NB4 (cell line): Measurements from ENCODE around the gene PSMA8.

Experiments
- DNase-seq: peaks from one replicate; pipeline ENCODE4 v3.0.0; 2010; ENCODE audit warnings: low read depth
- H3K4me3 ChIP-seq: one replicate; pipeline ENCODE4 v1.5.1; 2011; ENCODE audit warnings: mild to moderate bottlenecking, low read depth, low read length, moderate library complexity
- MYC ChIP-seq: IDR thresholded peaks from 2 replicates; pipeline ENCODE4 v1.6.1; 2011; ENCODE audit warnings: low read depth, low read length
- POLR2A ChIP-seq: IDR thresholded peaks from 2 replicates; pipeline ENCODE4 v1.6.1; 2011; ENCODE audit warnings: mild to moderate bottlenecking; ENCODE audit not compliant: insufficient read length; ENCODE audit errors: extremely low read depth
- TF ChIP-seq, protein P1 (sequence below): IDR thresholded peaks from 2 replicates; pipeline ENCODE4 v1.6.1; 2011; ENCODE audit warnings: low read depth, low read length
- TF ChIP-seq, protein P2 (sequence below): IDR thresholded peaks from one replicate; pipeline ENCODE4 v1.5.1; 2012; ENCODE audit warnings: low read depth, low read length

PSMA8 gene

GRCh38 chr18:26207937-26208336 lies 74.3 kb downstream of the PSMA8 start:
- DNase-seq, result no peak
- H3K4me3 ChIP-seq, result no peak overlapping the region
- TF ChIP-seq, protein P1, sequence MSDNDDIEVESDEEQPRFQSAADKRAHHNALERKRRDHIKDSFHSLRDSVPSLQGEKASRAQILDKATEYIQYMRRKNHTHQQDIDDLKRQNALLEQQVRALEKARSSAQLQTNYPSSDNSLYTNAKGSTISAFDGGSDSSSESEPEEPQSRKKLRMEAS, result no peak
- no peak for TF ChIP-seq POLR2A

- no peak for DNase-seq
- TF ChIP-seq, protein P2, sequence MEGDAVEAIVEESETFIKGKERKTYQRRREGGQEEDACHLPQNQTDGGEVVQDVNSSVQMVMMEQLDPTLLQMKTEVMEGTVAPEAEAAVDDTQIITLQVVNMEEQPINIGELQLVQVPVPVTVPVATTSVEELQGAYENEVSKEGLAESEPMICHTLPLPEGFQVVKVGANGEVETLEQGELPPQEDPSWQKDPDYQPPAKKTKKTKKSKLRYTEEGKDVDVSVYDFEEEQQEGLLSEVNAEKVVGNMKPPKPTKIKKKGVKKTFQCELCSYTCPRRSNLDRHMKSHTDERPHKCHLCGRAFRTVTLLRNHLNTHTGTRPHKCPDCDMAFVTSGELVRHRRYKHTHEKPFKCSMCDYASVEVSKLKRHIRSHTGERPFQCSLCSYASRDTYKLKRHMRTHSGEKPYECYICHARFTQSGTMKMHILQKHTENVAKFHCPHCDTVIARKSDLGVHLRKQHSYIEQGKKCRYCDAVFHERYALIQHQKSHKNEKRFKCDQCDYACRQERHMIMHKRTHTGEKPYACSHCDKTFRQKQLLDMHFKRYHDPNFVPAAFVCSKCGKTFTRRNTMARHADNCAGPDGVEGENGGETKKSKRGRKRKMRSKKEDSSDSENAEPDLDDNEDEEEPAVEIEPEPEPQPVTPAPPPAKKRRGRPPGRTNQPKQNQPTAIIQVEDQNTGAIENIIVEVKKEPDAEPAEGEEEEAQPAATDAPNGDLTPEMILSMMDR, result no peak
- TF ChIP-seq MYC, result no peak
- TF ChIP-seq, protein P1, result no peak
These were observed 75.3 kb downstream of the PSMA8 start for GRCh38 chr18:26208977-26209376.

GRCh38 chr18:26210147-26210546 lies 76.5 kb downstream of the PSMA8 start:
- no peak overlapping the region for H3K4me3 ChIP-seq
- TF ChIP-seq MYC (no peak), POLR2A (no peak)
- TF ChIP-seq, protein P2, result no peak
- TF ChIP-seq, protein P1, result no peak
- no peak for DNase-seq

More at GRCh38 chr18:26208977-26209376, 75.3 kb downstream of the PSMA8 start:
- H3K4me3 ChIP-seq, result no peak overlapping the region

GRCh38 chr18:26215247-26215970 lies 81.7 kb downstream of the PSMA8 start:
- no peak overlapping the region for H3K4me3 ChIP-seq
- TF ChIP-seq, protein P1, result no peak
- TF ChIP-seq, protein P2, result no peak
- no peak for TF ChIP-seq MYC
- no peak for TF ChIP-seq POLR2A
- no peak for DNase-seq

- DNase-seq, result no peak
- no peak overlapping the region for H3K4me3 ChIP-seq
These were observed 91.5 kb downstream of the PSMA8 start for GRCh38 chr18:26225022-26225693.

GRCh38 chr18:26225915-26226228 lies 92.2 kb downstream of the PSMA8 start:
- DNase-seq, result no peak
- peak overlapping the region; percentile 56 for H3K4me3 ChIP-seq
- TF ChIP-seq POLR2A (no peak), MYC (no peak)
- TF ChIP-seq, protein P1, result no peak
- TF ChIP-seq, protein P2, result no peak

More at GRCh38 chr18:26225022-26225693, 91.5 kb downstream of the PSMA8 start:
- TF ChIP-seq, protein P1, result no peak
- TF ChIP-seq POLR2A (no peak), MYC (no peak)
- TF ChIP-seq, protein P2, result no peak
